HepG2 (cell line): Measurements from ENCODE around the gene BRD2. TPM values are rescaled to one million over a fixed set of nuclear protein-coding genes. Genes with fewer than 3 reads are reported as not detected.

ENCODE experiments used
- ARID4A ChIP-seq: sonication (generic); formaldehyde crosslinking; IDR thresholded peaks from 2 replicates; pipeline ENCODE4 v1.5.0; 2020; ENCODE audit warnings: mild to moderate bottlenecking, missing genetic modification reagents, borderline replicate concordance
- EZH2 ChIP-seq: conservative IDR thresholded peaks from 2 replicates; pipeline ENCODE4 v1.6.1; 2012; ENCODE audit warnings: mild to moderate bottlenecking, low read depth, low read length, moderate library complexity
- ZBTB40 ChIP-seq, 2 experiments: fragments of 450-650 bp in 1 of 2; sonication (generic) in 1 of 2; formaldehyde crosslinking in 1 of 2; IDR thresholded peaks; 2 replicates each; pipeline versions ENCODE4 v1.6.1 to v1.8.0; 2016 to 2022; ENCODE audit warnings: antibody characterized with exemption in 1 of 2, mild to moderate bottlenecking in 1 of 2, missing genetic modification reagents in 1 of 2
- ZNF142 ChIP-seq: sonication (generic); formaldehyde crosslinking; IDR thresholded peaks from 2 replicates; pipeline ENCODE4 v1.4.0; 2020; ENCODE audit warnings: missing genetic modification reagents
- ZNF619 ChIP-seq: sonication (generic); formaldehyde crosslinking; IDR thresholded peaks from 2 replicates; pipeline ENCODE4 v1.4.0; 2020; ENCODE audit warnings: mild to moderate bottlenecking, missing genetic modification reagents
- ZNF629 ChIP-seq: sonication (generic); formaldehyde crosslinking; conservative IDR thresholded peaks from 2 replicates; pipeline ENCODE4 v1.5.0; 2020; ENCODE audit warnings: missing genetic modification reagents
- ZNF678 ChIP-seq: sonication (generic); formaldehyde crosslinking; IDR thresholded peaks from 2 replicates; pipeline ENCODE4 v1.4.0; 2020; ENCODE audit warnings: mild to moderate bottlenecking, missing genetic modification reagents
- polyA plus RNA-seq, 8 experiments: library from polyadenylated mRNA; depleted of rRNA in 3 of 8; stranded (reverse) in 7 of 8; unstranded in 1 of 8; fragments of >200 nt; fragmentation: Illumina TruSeq in 4 of 8; extraction: Trizol in 4 of 8; gene quantifications; 2 replicates each; pipeline versions ENCODE4 v1.2.1 to v1.2.3, GENCODE V29; 2011 to 2016; ENCODE audit warnings: low read depth in 4 of 8, missing spikeins in 1 of 8, mixed read lengths in 1 of 8; ENCODE audit not compliant: insufficient read depth in 1 of 8
- total RNA-seq, 5 experiments: library from RNA; depleted of rRNA; stranded (reverse); fragments of >200 nt; fragmentation: Illumina TruSeq; extraction: Trizol; gene quantifications; 2 replicates each; pipeline ENCODE4 v1.2.3, GENCODE V29; 2016; ENCODE audit warnings: low read depth in 1 of 5

BRD2 gene
- total and polyA plus RNA-seq, 2 of the 13 experiments (the other 11 are each of a cell fraction or from before 2014, with no cell fraction given) = 143 to 202 TPM

DNA sequence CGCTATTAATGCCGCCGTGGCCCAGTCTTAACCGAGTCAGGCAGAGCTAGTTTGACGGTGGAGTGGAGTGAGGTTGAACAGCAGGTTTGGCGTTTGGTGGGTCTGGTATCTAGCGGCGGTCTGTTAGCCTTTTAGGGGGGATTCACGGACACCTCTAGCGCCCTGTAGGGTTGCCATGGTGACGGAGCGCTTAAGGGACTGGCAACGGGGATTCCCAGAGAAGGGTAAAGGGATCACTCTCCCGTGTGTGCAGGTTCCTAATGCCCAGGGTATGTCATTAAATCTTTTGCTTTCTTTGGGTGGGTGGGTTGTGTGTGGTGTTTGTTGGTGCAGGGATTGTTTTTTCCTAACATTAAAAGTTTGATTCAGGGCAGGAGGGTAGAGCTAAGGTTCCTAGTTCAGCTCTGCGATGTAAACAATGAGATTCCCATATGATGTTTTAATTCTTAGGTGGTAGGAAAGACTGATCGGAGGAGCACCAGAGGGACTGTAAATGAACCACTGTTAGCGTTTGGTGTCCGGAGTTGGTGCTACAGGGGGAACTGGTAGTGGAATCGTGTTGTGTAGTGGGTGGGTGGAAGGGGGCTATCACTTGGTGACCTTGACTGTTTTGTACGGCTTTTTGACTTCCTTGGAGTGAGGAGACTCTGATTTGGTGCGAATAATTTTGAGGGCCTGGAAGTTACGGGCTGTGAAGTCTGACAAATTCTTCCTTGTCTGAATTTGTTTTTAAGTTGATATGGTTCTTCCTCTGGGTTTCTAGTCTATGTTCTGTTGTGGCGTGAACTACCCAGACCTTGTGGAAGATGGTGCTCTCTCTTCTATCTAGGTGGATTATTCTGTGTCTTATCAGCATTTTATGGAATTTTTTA is 5.0 kb downstream of the BRD2 start (continued):
- TF ChIP-seq ZNF142 (CRISPR knock-in tag) (0 out of 2 replicates have a peak, but pooled peaks have one; percentile 26), EZH2 (no peak), ZBTB40 (IDR thresholded peaks at IDR 0.05) (no peak), ZBTB40 (CRISPR knock-in tag; IDR thresholded peaks at IDR 0.05) (no peak), ZNF619 (CRISPR knock-in tag) (no peak; the same call in 1 of the 2 replicates), ARID4A (CRISPR knock-in tag) (peak; percentile 39; the same call in 1 of the 2 replicates), ZNF629 (CRISPR knock-in tag) (no peak), ZNF678 (CRISPR knock-in tag) (0 out of 2 replicates have a peak, but pooled peaks have one; percentile 77)
